Activated CD8-positive, alpha-beta T cell treated with anti-CD3 and anti-CD28 coated beads, Interleukin-2, amount 10 ng/mL, durations not matched to agents 7 days and 5 days (primary cell): ENCODE results near the gene C4B. TPM values are rescaled to one million over a fixed set of nuclear protein-coding genes. Genes with fewer than 3 reads are reported as not detected.

Source experiments
- ATAC-seq: fragments of 150-1000 bp; cut with Tn5 transposase; one replicate; pipeline ENCODE4 v1.10.0; 2021; ENCODE audit warnings: moderate library complexity
- CTCF ChIA-PET: fragments of 350-600 bp; sonication (Branson Sonifier 250); formaldehyde crosslinking; loops from one replicate; lab custom pipeline; 2021; ENCODE audit warnings: antibody characterized with exemption; lab: Charles Lee
- POLR2A ChIA-PET: fragments of 350-600 bp; sonication (Branson Sonifier 250); formaldehyde crosslinking; loops from one replicate; lab custom pipeline; 2021; ENCODE audit warnings: antibody characterized with exemption; lab: Charles Lee
- DNase-seq: peaks from one replicate; pipeline ENCODE4 v3.0.0-alpha.2; 2020
- H3K27ac Mint-ChIP-seq: one replicate; pipeline ENCODE4 v1.8.0; 2021; ENCODE audit warnings: mild to moderate bottlenecking, mixed read lengths
- H3K27me3 Mint-ChIP-seq: one replicate; pipeline ENCODE4 v1.8.0; 2021; ENCODE audit warnings: low read depth, mixed read lengths
- H3K36me3 Mint-ChIP-seq: one replicate; pipeline ENCODE4 v1.8.0; 2021; ENCODE audit warnings: low read depth, mixed read lengths
- H3K4me1 Mint-ChIP-seq: one replicate; pipeline ENCODE4 v1.8.0; 2021; ENCODE audit warnings: low read depth, mixed read lengths
- H3K4me3 Mint-ChIP-seq: one replicate; pipeline ENCODE4 v1.8.0; 2021; ENCODE audit warnings: mild to moderate bottlenecking, mixed read lengths
- H3K9me3 Mint-ChIP-seq: one replicate; pipeline ENCODE4 v1.8.0; 2022; ENCODE audit warnings: mixed read lengths; ENCODE audit not compliant: insufficient read depth
- total RNA-seq, 2 experiments: library from RNA; stranded (reverse); gene quantifications; one replicate each; pipeline ENCODE4 v1.2.3, GENCODE V29; 2021

C4B gene
- total RNA-seq, 2 experiments from 2014 or later = 2.9 to 3.5 TPM

DNA sequence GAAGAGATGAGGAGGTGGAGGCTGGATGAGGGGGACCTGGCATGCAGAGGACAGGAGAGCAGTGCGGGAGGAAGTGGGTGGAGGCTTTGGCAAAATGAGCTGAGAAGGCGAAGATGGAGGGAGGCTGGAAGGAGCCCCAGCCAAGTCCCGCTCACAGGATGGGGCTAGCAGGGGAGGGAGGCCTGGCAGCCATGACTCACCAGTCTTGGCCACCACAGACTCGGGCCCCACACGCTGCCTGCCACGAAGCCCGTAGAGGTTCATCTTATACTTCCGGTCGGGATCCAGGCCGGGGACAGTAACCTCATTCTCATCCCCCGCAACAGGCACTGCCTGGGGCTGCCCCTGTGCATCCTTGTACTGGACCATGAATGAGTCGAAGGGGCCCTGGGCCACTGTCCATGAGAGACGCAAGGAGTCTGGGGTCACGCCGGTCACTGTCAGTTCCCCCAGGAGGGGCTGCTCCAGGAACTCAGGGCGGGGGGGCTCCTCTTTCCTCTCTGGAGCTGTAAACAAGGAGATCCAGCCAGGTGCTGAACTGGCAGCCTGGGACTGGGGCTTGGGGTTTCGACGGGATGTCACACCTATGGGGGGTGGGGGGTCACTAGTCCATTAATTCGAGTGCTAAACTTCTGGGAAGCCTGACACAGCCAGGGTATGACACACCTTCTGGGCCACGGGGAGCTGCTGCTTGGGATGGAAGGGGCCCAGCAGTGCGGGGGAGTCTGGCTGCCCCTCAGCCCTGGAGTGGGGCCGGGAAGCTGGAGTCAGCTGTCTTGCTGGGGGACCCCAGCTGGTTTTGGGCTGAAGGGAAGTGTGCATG is 66.8 kb downstream of the C4B start:
- DNase-seq (no peak), ATAC-seq (no peak)
- H3K27ac Mint-ChIP-seq = no peak overlapping the region
- no peaks in the 10 kb centered on the region for H3K9me3 Mint-ChIP-seq
- no peak overlapping the region for H3K4me3 Mint-ChIP-seq
- POLR2A ChIA-PET = no interaction called here
- peaks cover 12% of the 10 kb centered on the region for H3K27me3 Mint-ChIP-seq
- CTCF ChIA-PET = interaction anchor here (0.9 to 1.3 kb wide), 2 partner anchors 33 to 37 kb away, joined by 3 read pairs; no protein-coding TSS in a partner anchor
- peaks cover 6% of the 10 kb centered on the region for H3K4me1 Mint-ChIP-seq
- no peaks in the 10 kb centered on the region for H3K36me3 Mint-ChIP-seq

GRCh38 chr6:32082478-32082877 is 67.9 kb downstream of the C4B start:
- no peaks in the 10 kb centered on the region for H3K9me3 Mint-ChIP-seq
- DNase-seq (no peak), ATAC-seq (no peak)
- no peak overlapping the region for H3K4me3 Mint-ChIP-seq
- peaks cover 12% of the 10 kb centered on the region for H3K4me1 Mint-ChIP-seq
- H3K27me3 Mint-ChIP-seq = peaks cover 16% of the 10 kb centered on the region
- CTCF ChIA-PET = interaction anchor here (1.3 kb wide), 1 partner anchor 36 kb away, joined by 3 read pairs; no protein-coding TSS in a partner anchor
- H3K36me3 Mint-ChIP-seq = no peaks in the 10 kb centered on the region
- POLR2A ChIA-PET = no interaction called here
- no peak overlapping the region for H3K27ac Mint-ChIP-seq

GRCh38 chr6:32082935-32083334 is 68.3 kb downstream of the C4B start:
- Mint-ChIP-seq H3K27ac (no peak overlapping the region), H3K27me3 (peaks cover 16% of the 10 kb centered on the region), H3K36me3 (no peaks in the 10 kb centered on the region), H3K9me3 (no peaks in the 10 kb centered on the region), H3K4me1 (peaks cover 12% of the 10 kb centered on the region), H3K4me3 (no peak overlapping the region)
- CTCF ChIA-PET = no interaction called here
- POLR2A ChIA-PET = no interaction called here
- ATAC-seq = no peak
- DNase-seq = no peak

- no peaks in the 10 kb centered on the region for H3K36me3 Mint-ChIP-seq
- no peaks in the 10 kb centered on the region for H3K9me3 Mint-ChIP-seq
- no peak overlapping the region for H3K4me3 Mint-ChIP-seq
- ATAC-seq = no peak
- CTCF ChIA-PET = interaction anchor here (0.9 kb wide), 1 partner anchor 33 kb away, joined by 3 read pairs; no protein-coding TSS in a partner anchor
- H3K27ac Mint-ChIP-seq = no peak overlapping the region
- POLR2A ChIA-PET = interaction anchor here (0.7 kb wide), 1 partner anchor 20 kb away, joined by 3 read pairs; no protein-coding TSS in a partner anchor
- peaks cover 20% of the 10 kb centered on the region for H3K27me3 Mint-ChIP-seq
- no peak for DNase-seq
- peaks cover 12% of the 10 kb centered on the region for H3K4me1 Mint-ChIP-seq
Measured at GRCh38 chr6:32083812-32084768, 69.5 kb downstream of the C4B start.

- Mint-ChIP-seq H3K27ac (no peak overlapping the region), H3K4me3 (no peak overlapping the region), H3K4me1 (peaks cover 12% of the 10 kb centered on the region), H3K36me3 (no peaks in the 10 kb centered on the region), H3K27me3 (peaks cover 22% of the 10 kb centered on the region), H3K9me3 (no peaks in the 10 kb centered on the region)
- ATAC-seq = no peak
- ChIA-PET POLR2A (no interaction called here), CTCF (interaction anchor here (0.9 kb wide), 1 partner anchor 33 kb away, joined by 3 read pairs; no protein-coding TSS in a partner anchor)
- no peak for DNase-seq
Measured at GRCh38 chr6:32084780-32085179, 70.2 kb downstream of the C4B start.

Other genes starting within 250 kb of the C4B start
- 1 to 10 TPM; 6.4 to 6.6 TPM for gene VWA7, start 237.5 kb upstream of the C4B start, total RNA-seq
- gene VARS1, start 219.0 kb upstream of the C4B start, total RNA-seq = 100 to 1,000 TPM; 114 to 115 TPM
- 100 to 1,000 TPM; 123 to 128 TPM for gene LSM2, start 207.8 kb upstream of the C4B start, total RNA-seq
- gene HSPA1L, start 199.5 kb upstream of the C4B start, total RNA-seq = 1 to 10 TPM; 3.0 to 3.1 TPM
- 10 to 100 TPM; 75.6 to 75.7 TPM for gene HSPA1A, start 199.3 kb upstream of the C4B start, total RNA-seq
- 10 to 100 TPM; 84.6 to 87.1 TPM for gene HSPA1B, start 187.1 kb upstream of the C4B start, total RNA-seq
- 10 to 100 TPM; 16.5 to 17.8 TPM for gene NEU1, start 152.0 kb upstream of the C4B start, total RNA-seq
- gene SLC44A4, start 135.8 kb upstream of the C4B start, total RNA-seq = under 1 TPM in 1 of 2 experiments, not detected in 1; 0.39 TPM
- gene EHMT2, start 117.1 kb upstream of the C4B start, total RNA-seq = 10 to 100 TPM; 70.1 to 72.3 TPM
- gene ZBTB12, start 112.7 kb upstream of the C4B start, total RNA-seq = 1 to 10 TPM; 1.6 to 1.8 TPM
- under 1 TPM; 0.26 to 0.87 TPM for gene C2, start 87.1 kb upstream of the C4B start, total RNA-seq
- gene CFB, start 68.7 kb upstream of the C4B start, total RNA-seq = under 1 TPM in 1 of 2 experiments, not detected in 1; 0.58 TPM
- gene NELFE, start 55.8 kb upstream of the C4B start, total RNA-seq = 10 to 100 TPM; 67.1 to 70.8 TPM
- gene SKIC2, start 55.6 kb upstream of the C4B start, total RNA-seq = 10 to 100 TPM; 73.2 to 73.4 TPM
- 10 to 100 TPM; 14.8 to 17.7 TPM for gene DXO, start 42.7 kb upstream of the C4B start, total RNA-seq
- gene C4A, start 32.7 kb upstream of the C4B start, total RNA-seq = 1 to 10 TPM; 3.6 to 5.1 TPM
- not detected for gene CYP21A2, start 23.6 kb downstream of the C4B start, total RNA-seq
- gene TNXB, start 94.5 kb downstream of the C4B start, total RNA-seq = 1 to 10 TPM; 3.4 to 4.8 TPM
- gene ATF6B, start 113.5 kb downstream of the C4B start, total RNA-seq = 100 to 1,000 TPM; 107 to 117 TPM
- gene FKBPL, start 115.5 kb downstream of the C4B start, total RNA-seq = 1 to 10 TPM; 7.0 to 8.5 TPM
- under 1 TPM; 0.37 to 0.45 TPM for gene PRRT1, start 137.1 kb downstream of the C4B start, total RNA-seq
- 10 to 100 TPM; 15.4 to 17.1 TPM for gene PPT2, start 139.3 kb downstream of the C4B start, total RNA-seq
- gene EGFL8, start 149.8 kb downstream of the C4B start, total RNA-seq = 10 to 100 TPM in 1 of 2 experiments, 1 to 10 TPM in 1; 9.8 to 12.2 TPM
- 10 to 100 TPM; 40.4 to 46.6 TPM for gene AGPAT1, start 161.3 kb downstream of the C4B start, total RNA-seq
- gene RNF5, start 163.6 kb downstream of the C4B start, total RNA-seq = 10 to 100 TPM; 40.4 to 43.3 TPM
- 10 to 100 TPM; 27.8 to 29.9 TPM for gene AGER, start 169.5 kb downstream of the C4B start, total RNA-seq
- gene PBX2, start 175.4 kb downstream of the C4B start, total RNA-seq = 10 to 100 TPM; 60.5 to 68.5 TPM
- gene GPSM3, start 177.8 kb downstream of the C4B start, total RNA-seq = 100 to 1,000 TPM; 216 to 223 TPM
- gene NOTCH4, start 209.3 kb downstream of the C4B start, total RNA-seq = under 1 TPM; 0.44 to 0.55 TPM